ENCODE data around the gene OCA2. TPM values are rescaled to one million over a fixed set of nuclear protein-coding genes. Genes with fewer than 3 reads are reported as not detected.
"Not testable (repeated sequence)": the region's sequence is repeated elsewhere in the genome, so short reads cannot be mapped to it uniquely, and the experiment has no call there.

The OCA2 gene
- total and polyA plus RNA-seq, 4 donors = 2.6 to 7.5 (median 3.2) TPM

DNA sequence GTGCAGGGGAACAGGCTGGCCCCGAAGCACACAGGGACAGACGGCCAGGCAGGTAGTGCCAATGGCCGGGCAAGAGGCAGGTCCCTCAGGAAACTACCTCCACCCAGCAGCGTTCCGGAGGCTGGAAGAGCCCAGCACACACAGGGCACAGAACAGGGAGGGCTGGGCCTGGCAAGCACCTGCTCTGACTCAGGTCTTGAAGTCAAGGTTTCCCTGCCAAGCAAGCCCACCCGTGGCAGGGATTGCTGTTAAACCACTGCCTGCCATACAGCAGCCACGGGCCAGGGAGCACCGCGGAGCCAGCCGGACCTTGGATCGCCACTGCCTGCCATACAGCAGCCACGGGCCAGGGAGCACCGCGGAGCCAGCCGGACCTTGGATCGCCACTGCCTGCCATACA lies 22.5 kb upstream of the OCA2 start:
- not testable (repeated sequence) for H3K4me1 ChIP-seq (ENCODE audit: control insufficient read depth, insufficient read depth, low read length); H3K9me3 ChIP-seq (ENCODE audit: control insufficient read depth, insufficient read depth, low read length); H3K27me3 ChIP-seq (ENCODE audit: control insufficient read depth, insufficient read depth, low read length); H3K4me3 ChIP-seq (ENCODE audit: low read depth, low read length); H3K27ac ChIP-seq (ENCODE audit: low read depth, low read length); DNase-seq (ENCODE audit: low read depth in 4 of 6, low spot score in 6 of 6)
- 94% methylated on average over 6 of the region's 16 CpGs for WGBS (ENCODE audit: insufficient coverage)
- H3K36me3 ChIP-seq (ENCODE audit: control insufficient read depth, insufficient read depth, low read length) = peaks cover 70% of the 10 kb centered on the region

DNA sequence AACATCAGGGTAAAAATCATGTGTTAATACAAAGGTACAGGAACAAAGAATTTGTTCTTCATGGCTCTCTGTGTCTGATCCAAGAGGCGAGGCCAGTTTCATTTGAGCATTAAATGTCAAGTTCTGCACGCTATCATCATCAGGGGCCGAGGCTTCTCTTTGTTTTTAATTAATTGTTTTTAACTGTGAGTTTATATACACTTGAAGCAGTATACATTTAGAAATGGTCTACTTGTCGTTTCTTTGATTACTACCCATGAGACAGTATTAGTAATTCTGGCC lies 21.2 kb upstream of the OCA2 start:
- peaks cover 83% of the 10 kb centered on the region for H3K36me3 ChIP-seq (ENCODE audit: control insufficient read depth, insufficient read depth, low read length)
- no peaks in the 10 kb centered on the region for H3K4me1 ChIP-seq (ENCODE audit: control insufficient read depth, insufficient read depth, low read length)
- no peak overlapping the region for H3K27ac ChIP-seq (ENCODE audit: low read depth, low read length)
- H3K4me3 ChIP-seq (ENCODE audit: low read depth, low read length) = no peak overlapping the region
- no CpG with 5 or more reads among the region's 4 CpGs for WGBS (ENCODE audit: insufficient coverage)
- H3K9me3 ChIP-seq (ENCODE audit: control insufficient read depth, insufficient read depth, low read length) = no peaks in the 10 kb centered on the region
- no peak for DNase-seq (ENCODE audit: low read depth in 4 of 6, low spot score in 6 of 6)
- H3K27me3 ChIP-seq (ENCODE audit: control insufficient read depth, insufficient read depth, low read length) = no peaks in the 10 kb centered on the region

DNA sequence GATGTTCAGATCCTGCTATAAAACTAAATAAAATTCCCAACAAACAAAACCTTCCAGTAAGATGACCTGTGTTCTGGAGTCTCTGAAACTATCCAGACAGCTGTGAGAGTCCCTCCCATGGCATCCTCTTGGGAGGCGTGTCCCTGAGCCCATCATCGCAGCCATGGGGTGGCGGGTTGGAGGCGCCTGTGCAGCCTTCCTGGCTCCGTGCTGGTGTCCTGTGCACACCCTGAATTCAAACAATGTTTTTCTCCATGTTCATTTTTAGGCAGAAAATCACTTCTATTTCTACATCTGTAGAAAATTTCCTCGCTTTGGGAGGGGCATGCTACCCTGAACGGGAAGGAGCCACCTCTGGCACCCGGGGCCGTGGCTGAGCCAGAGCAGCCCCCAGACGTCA lies 19.4 kb upstream of the OCA2 start:
- no peak overlapping the region for H3K4me3 ChIP-seq (ENCODE audit: low read depth, low read length)
- H3K27ac ChIP-seq (ENCODE audit: low read depth, low read length) = no peak overlapping the region
- H3K9me3 ChIP-seq (ENCODE audit: control insufficient read depth, insufficient read depth, low read length) = no peaks in the 10 kb centered on the region
- H3K27me3 ChIP-seq (ENCODE audit: control insufficient read depth, insufficient read depth, low read length) = no peaks in the 10 kb centered on the region
- H3K4me1 ChIP-seq (ENCODE audit: control insufficient read depth, insufficient read depth, low read length) = peaks cover 6% of the 10 kb centered on the region
- peaks cover 90% of the 10 kb centered on the region for H3K36me3 ChIP-seq (ENCODE audit: control insufficient read depth, insufficient read depth, low read length)
- no peak for DNase-seq (ENCODE audit: low read depth in 4 of 6, low spot score in 6 of 6)
- WGBS (ENCODE audit: insufficient coverage) = 92% methylated on average over 10 of the region's 10 CpGs

DNA sequence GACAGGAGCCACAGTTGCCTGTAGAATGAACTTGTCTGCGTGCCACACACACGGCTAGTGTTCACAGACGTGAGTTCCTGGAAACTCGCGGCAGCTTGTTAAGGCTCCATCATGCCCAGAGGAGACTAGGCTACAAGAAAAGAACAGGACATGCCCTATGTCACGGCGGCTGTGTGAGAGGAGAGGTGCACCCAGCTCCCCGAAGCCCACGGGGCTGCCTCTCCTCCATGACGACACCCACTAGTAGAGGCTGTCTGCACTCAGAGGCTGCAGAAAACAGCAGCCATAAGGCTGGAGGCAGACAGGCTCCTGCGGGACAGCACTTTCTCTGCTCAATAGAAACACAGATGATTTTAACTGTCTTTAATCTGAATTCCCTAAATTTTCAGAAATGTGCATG lies 19.0 kb upstream of the OCA2 start:
- DNase-seq (ENCODE audit: low read depth in 4 of 6, low spot score in 6 of 6) = no peak
- Histone ChIP-seq H3K36me3 (ENCODE audit: control insufficient read depth, insufficient read depth, low read length) (peaks cover 95% of the 10 kb centered on the region), H3K27me3 (ENCODE audit: control insufficient read depth, insufficient read depth, low read length) (no peaks in the 10 kb centered on the region), H3K9me3 (ENCODE audit: control insufficient read depth, insufficient read depth, low read length) (no peaks in the 10 kb centered on the region), H3K4me3 (ENCODE audit: low read depth, low read length) (no peak overlapping the region), H3K27ac (ENCODE audit: low read depth, low read length) (no peak overlapping the region), H3K4me1 (ENCODE audit: control insufficient read depth, insufficient read depth, low read length) (peaks cover 11% of the 10 kb centered on the region)
- WGBS (ENCODE audit: insufficient coverage) = 91% methylated on average over 10 of the region's 11 CpGs

DNA sequence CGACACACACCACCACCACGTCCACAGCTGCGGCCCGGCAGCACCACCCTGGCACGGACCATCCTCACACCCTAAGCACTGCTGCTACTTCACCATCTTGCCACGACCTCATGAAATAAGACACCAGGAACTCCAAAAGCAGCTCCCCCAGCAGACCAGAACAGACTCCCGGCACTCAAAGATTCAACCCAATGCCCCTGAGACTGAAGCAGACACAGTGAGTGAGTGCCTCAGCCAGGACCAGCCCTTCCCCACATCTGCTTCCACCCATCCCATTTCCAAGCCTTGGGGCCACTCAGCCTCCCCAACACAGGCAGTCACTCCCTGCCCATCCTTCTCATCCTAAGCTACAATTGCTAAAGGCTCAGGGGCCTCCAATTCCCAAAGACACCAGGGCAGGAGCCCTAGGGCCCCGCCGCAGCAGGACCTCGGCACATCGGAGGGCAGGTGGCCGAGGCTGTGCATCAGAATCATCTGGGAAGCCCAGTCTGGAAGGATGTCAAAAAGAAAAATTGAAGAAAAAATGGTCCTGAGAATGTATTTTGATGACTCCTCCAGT lies 18.4 kb upstream of the OCA2 start:
- H3K36me3 ChIP-seq (ENCODE audit: control insufficient read depth, insufficient read depth, low read length) = peaks cover 98% of the 10 kb centered on the region
- H3K4me1 ChIP-seq (ENCODE audit: control insufficient read depth, insufficient read depth, low read length) = peaks cover 11% of the 10 kb centered on the region
- no peak for DNase-seq (ENCODE audit: low read depth in 4 of 6, low spot score in 6 of 6)
- H3K27ac ChIP-seq (ENCODE audit: low read depth, low read length) = no peak overlapping the region
- WGBS (ENCODE audit: insufficient coverage) = 94% methylated on average over 12 of the region's 12 CpGs
- H3K9me3 ChIP-seq (ENCODE audit: control insufficient read depth, insufficient read depth, low read length) = no peaks in the 10 kb centered on the region
- H3K27me3 ChIP-seq (ENCODE audit: control insufficient read depth, insufficient read depth, low read length) = no peaks in the 10 kb centered on the region
- no peak overlapping the region for H3K4me3 ChIP-seq (ENCODE audit: low read depth, low read length)

- 92% methylated on average over 42 of the region's 42 CpGs for WGBS (ENCODE audit: insufficient coverage)
- no peak overlapping the region for H3K4me3 ChIP-seq (ENCODE audit: low read depth, low read length)
These were observed 17.7 kb upstream of the OCA2 start for GRCh38 chr15:28116521-28117431.

DNA sequence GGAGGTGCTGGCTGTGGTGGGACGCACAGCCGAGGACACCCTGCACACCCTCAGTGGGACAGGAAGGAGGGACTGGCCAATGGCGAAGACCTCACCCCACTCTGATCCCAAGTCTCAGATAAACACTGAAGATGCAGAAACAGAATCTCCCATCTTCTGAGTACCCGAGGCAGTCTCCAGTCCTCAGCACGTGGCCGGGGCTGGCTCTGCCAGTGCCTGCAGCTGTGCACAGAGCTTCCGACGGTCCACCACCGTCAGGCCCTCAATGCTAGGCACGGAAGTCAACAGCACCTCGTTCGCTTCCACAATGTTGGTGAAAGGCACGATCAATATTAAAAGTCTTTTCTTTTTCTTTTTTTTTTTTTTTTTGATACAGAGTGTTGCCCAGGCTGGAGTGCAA lies 16.8 kb upstream of the OCA2 start:
- Histone ChIP-seq H3K36me3 (ENCODE audit: control insufficient read depth, insufficient read depth, low read length) (peaks cover 93% of the 10 kb centered on the region), H3K27ac (ENCODE audit: low read depth, low read length) (no peak overlapping the region), H3K4me1 (ENCODE audit: control insufficient read depth, insufficient read depth, low read length) (peaks cover 11% of the 10 kb centered on the region), H3K27me3 (ENCODE audit: control insufficient read depth, insufficient read depth, low read length) (no peaks in the 10 kb centered on the region), H3K4me3 (ENCODE audit: low read depth, low read length) (no peak overlapping the region), H3K9me3 (ENCODE audit: control insufficient read depth, insufficient read depth, low read length) (no peaks in the 10 kb centered on the region)
- DNase-seq (ENCODE audit: low read depth in 4 of 6, low spot score in 6 of 6) = no peak
- WGBS (ENCODE audit: insufficient coverage) = 75% methylated on average over 5 of the region's 13 CpGs

More at GRCh38 chr15:28116521-28117431, 17.7 kb upstream of the OCA2 start:
- no peak for DNase-seq (ENCODE audit: low read depth in 4 of 6, low spot score in 6 of 6)
- Histone ChIP-seq H3K27ac (ENCODE audit: low read depth, low read length) (no peak overlapping the region), H3K36me3 (ENCODE audit: control insufficient read depth, insufficient read depth, low read length) (peaks cover 97% of the 10 kb centered on the region), H3K27me3 (ENCODE audit: control insufficient read depth, insufficient read depth, low read length) (no peaks in the 10 kb centered on the region), H3K4me1 (ENCODE audit: control insufficient read depth, insufficient read depth, low read length) (peaks cover 11% of the 10 kb centered on the region), H3K9me3 (ENCODE audit: control insufficient read depth, insufficient read depth, low read length) (no peaks in the 10 kb centered on the region)

GRCh38 chr15:28114721-28115622 lies 15.9 kb upstream of the OCA2 start:
- Histone ChIP-seq H3K27ac (ENCODE audit: low read depth, low read length) (no peak overlapping the region), H3K9me3 (ENCODE audit: control insufficient read depth, insufficient read depth, low read length) (no peaks in the 10 kb centered on the region), H3K4me1 (ENCODE audit: control insufficient read depth, insufficient read depth, low read length) (peaks cover 11% of the 10 kb centered on the region), H3K36me3 (ENCODE audit: control insufficient read depth, insufficient read depth, low read length) (peaks cover 90% of the 10 kb centered on the region), H3K27me3 (ENCODE audit: control insufficient read depth, insufficient read depth, low read length) (no peaks in the 10 kb centered on the region), H3K4me3 (ENCODE audit: low read depth, low read length) (no peak overlapping the region)
- 95% methylated on average over 18 of the region's 23 CpGs for WGBS (ENCODE audit: insufficient coverage)
- DNase-seq (ENCODE audit: low read depth in 4 of 6, low spot score in 6 of 6) = no peak

- Histone ChIP-seq H3K36me3 (ENCODE audit: control insufficient read depth, insufficient read depth, low read length) (peaks cover 83% of the 10 kb centered on the region), H3K27me3 (ENCODE audit: control insufficient read depth, insufficient read depth, low read length) (no peaks in the 10 kb centered on the region), H3K4me3 (ENCODE audit: low read depth, low read length) (no peak overlapping the region), H3K4me1 (ENCODE audit: control insufficient read depth, insufficient read depth, low read length) (peaks cover 11% of the 10 kb centered on the region), H3K27ac (ENCODE audit: low read depth, low read length) (no peak overlapping the region), H3K9me3 (ENCODE audit: control insufficient read depth, insufficient read depth, low read length) (no peaks in the 10 kb centered on the region)
- WGBS (ENCODE audit: insufficient coverage) = 93% methylated on average over 4 of the region's 4 CpGs
- no peak for DNase-seq (ENCODE audit: low read depth in 4 of 6, low spot score in 6 of 6)
These were observed 15.0 kb upstream of the OCA2 start for GRCh38 chr15:28114114-28114455.
